Measurements from ENCODE around the gene TIAM2.

GRCh38 chr6:155177363-155177961, 182.3 kb downstream of the TIAM2 start:
- TF ChIP-seq POLR2A (IDR thresholded peaks at IDR 0.05; ENCODE audit: low read length) (no peak), GATA1 (IDR thresholded peaks at IDR 0.05; ENCODE audit: low read depth, low read length) (no peak)

Measured in erythroblast (primary cell).